Uterus (tissue), 4 donors: ENCODE data around the gene DNM2. TPM values are rescaled to one million over a fixed set of nuclear protein-coding genes. Genes with fewer than 3 reads are reported as not detected.
"Not testable (repeated sequence)": the region's sequence is repeated elsewhere in the genome, so short reads cannot be mapped to it uniquely, and the experiment has no call there.

Experiments used
- DNase-seq, 2 donors: peaks; one replicate each; pipeline ENCODE4 v3.0.0-alpha.2; 2019 to 2020
- H3K27ac ChIP-seq, 2 donors: fragments of 200-600 bp; sonication (generic); 1 replicate in 1 of 2; 2 replicates in 1 of 2; pipeline ENCODE4 v1.5.1; 2016 to 2018
- H3K27me3 ChIP-seq, 2 donors: fragments of 200-600 bp; sonication (generic); one replicate each; pipeline ENCODE4 v1.5.1; 2018 to 2019; ENCODE audit warnings: control low read depth in 1 of 2
- H3K36me3 ChIP-seq, 2 donors: fragments of 200-600 bp; sonication (generic); one replicate each; pipeline ENCODE4 v1.5.1; 2019; ENCODE audit warnings: control low read depth in 1 of 2
- H3K4me1 ChIP-seq, 2 donors: fragments of 200-600 bp; sonication (generic); one replicate each; pipeline ENCODE4 v1.5.1; 2018 to 2019; ENCODE audit warnings: control low read depth in 1 of 2
- H3K4me3 ChIP-seq, 2 donors: fragments of 200-600 bp; sonication (generic); 1 replicate in 1 of 2; 2 replicates in 1 of 2; pipeline ENCODE4 v1.5.1; 2018 to 2019; ENCODE audit warnings: mild to moderate bottlenecking in 1 of 2
- H3K9me3 ChIP-seq, 2 donors: fragments of 200-600 bp; sonication (generic); one replicate each; pipeline ENCODE4 v1.5.1; 2019; ENCODE audit warnings: control low read depth in 1 of 2
- POLR2A ChIP-seq, 2 donors: fragments of 450-650 bp; IDR thresholded peaks; one replicate each; pipeline ENCODE4 v1.6.1; 2016; ENCODE audit warnings: antibody characterized with exemption in 2 of 2, mild to moderate bottlenecking in 1 of 2, moderate library complexity in 1 of 2
- intact Hi-C: fragments of 100-400 bp; cut with DNase I; formaldehyde crosslinking; loops from one replicate; pipeline ENCODE4 v1.15.1; 2023; ENCODE audit warnings: low total_unique reads
- total RNA-seq, 4 donors: library from RNA; depleted of rRNA in 3 of 4; stranded (reverse); fragments of >200 nt in 3 of 4; gene quantifications; one replicate each; pipeline versions ENCODE4 v1.1.0 to v1.2.4, GENCODE V29; 2014 to 2023
- TF ChIP-seq, protein P1 (sequence below), 4 experiments: fragments of 200-600 bp in 2 of 4; fragments of 450-650 bp in 2 of 4; sonication (generic) in 2 of 4; IDR thresholded peaks; one replicate each; pipeline ENCODE4 v1.5.1; 2016 to 2019; ENCODE audit warnings: antibody characterized with exemption in 4 of 4, mild to moderate bottlenecking in 2 of 4, moderate library complexity in 1 of 4
- donor health status: DM: yes; HTN: yes; CAD: no.

The DNM2 gene
- total RNA-seq: 100 to 1,000 TPM in 2 of 4 donors, 10 to 100 TPM in 2; 46.8 to 150 (median 86.0) TPM

- H3K27me3 ChIP-seq: no peaks in the 10 kb centered on the region
- peak; percentile 56 to 74 for TF ChIP-seq POLR2A (IDR thresholded peaks at IDR 0.05)
- TF ChIP-seq, protein P1, sequence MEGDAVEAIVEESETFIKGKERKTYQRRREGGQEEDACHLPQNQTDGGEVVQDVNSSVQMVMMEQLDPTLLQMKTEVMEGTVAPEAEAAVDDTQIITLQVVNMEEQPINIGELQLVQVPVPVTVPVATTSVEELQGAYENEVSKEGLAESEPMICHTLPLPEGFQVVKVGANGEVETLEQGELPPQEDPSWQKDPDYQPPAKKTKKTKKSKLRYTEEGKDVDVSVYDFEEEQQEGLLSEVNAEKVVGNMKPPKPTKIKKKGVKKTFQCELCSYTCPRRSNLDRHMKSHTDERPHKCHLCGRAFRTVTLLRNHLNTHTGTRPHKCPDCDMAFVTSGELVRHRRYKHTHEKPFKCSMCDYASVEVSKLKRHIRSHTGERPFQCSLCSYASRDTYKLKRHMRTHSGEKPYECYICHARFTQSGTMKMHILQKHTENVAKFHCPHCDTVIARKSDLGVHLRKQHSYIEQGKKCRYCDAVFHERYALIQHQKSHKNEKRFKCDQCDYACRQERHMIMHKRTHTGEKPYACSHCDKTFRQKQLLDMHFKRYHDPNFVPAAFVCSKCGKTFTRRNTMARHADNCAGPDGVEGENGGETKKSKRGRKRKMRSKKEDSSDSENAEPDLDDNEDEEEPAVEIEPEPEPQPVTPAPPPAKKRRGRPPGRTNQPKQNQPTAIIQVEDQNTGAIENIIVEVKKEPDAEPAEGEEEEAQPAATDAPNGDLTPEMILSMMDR (IDR thresholded peaks at IDR 0.05): peak; percentile 78 to 96 (median 88)
- intact Hi-C loops: loop anchor here (10.0 kb wide), 1 partner anchor 147 kb away; no protein-coding TSS in a partner anchor
These were observed at the start of gene DNM2 for GRCh38 chr19:10717356-10718204. DNM2 (plus strand) TSS chr19:10718079; CDS start chr19:10718243, 164 bp downstream.

DNA sequence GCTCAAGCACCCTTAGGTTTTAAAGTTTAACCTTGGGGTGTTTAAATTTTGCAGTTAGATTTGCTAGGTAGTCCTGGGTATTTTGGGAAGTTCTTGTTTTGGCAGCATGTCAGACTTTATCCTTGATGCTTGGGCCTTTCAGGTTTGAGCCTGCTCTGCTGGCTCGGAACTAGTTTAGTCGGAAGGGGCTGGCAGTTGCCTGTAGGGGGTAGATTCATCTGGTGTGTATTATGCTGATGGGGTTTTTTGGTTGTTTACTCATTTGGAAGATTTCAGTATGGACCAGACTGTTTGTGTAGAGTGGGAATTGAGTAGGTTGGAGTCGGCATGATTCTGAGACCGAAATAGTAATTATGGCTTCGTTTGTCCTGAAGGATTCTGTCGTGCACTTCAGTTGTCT, 48.6 kb upstream of the DNM2 start:
- Histone ChIP-seq H3K9me3 (no peaks in the 10 kb centered on the region), H3K36me3 (no peaks in the 10 kb centered on the region), H3K27ac (no peak overlapping the region), H3K4me3 (no peak overlapping the region), H3K4me1 (peaks cover 0 to 4% of the 10 kb centered on the region in 2 donors), H3K27me3 (no peaks in the 10 kb centered on the region)
- no peak for TF ChIP-seq POLR2A (IDR thresholded peaks at IDR 0.05)
- TF ChIP-seq, protein P1 (IDR thresholded peaks at IDR 0.05): no peak
- DNase-seq: no peak
- intact Hi-C loops: no loop called here

More at GRCh38 chr19:10717356-10718204, at the start of gene DNM2:
- Histone ChIP-seq H3K4me1 (peaks cover 0 to 12% of the 10 kb centered on the region in 2 donors), H3K36me3 (no peaks in the 10 kb centered on the region), H3K4me3 (peak within 1 kb of the TSS; percentile 71 to 99), H3K9me3 (no peaks in the 10 kb centered on the region), H3K27ac (peak within 1 kb of the TSS; percentile 79 to 92)
- DNase-seq: peak; percentile 99 to 100

- H3K4me3 ChIP-seq: no peak overlapping the region
- no peak for DNase-seq
- no peaks in the 10 kb centered on the region for H3K36me3 ChIP-seq
- H3K4me1 ChIP-seq: peaks cover 0 to 4% of the 10 kb centered on the region in 2 donors
- no peaks in the 10 kb centered on the region for H3K27me3 ChIP-seq
- H3K9me3 ChIP-seq: no peaks in the 10 kb centered on the region
- no peak overlapping the region for H3K27ac ChIP-seq
- intact Hi-C loops: no loop called here
- TF ChIP-seq, protein P1 (IDR thresholded peaks at IDR 0.05): no peak
- TF ChIP-seq POLR2A (IDR thresholded peaks at IDR 0.05): no peak
These were observed 47.7 kb upstream of the DNM2 start for GRCh38 chr19:10670182-10670581.

- DNase-seq: no peak
- Histone ChIP-seq H3K36me3 (no peaks in the 10 kb centered on the region), H3K27ac (no peak overlapping the region), H3K4me1 (peaks cover 0 to 4% of the 10 kb centered on the region in 2 donors), H3K27me3 (no peaks in the 10 kb centered on the region), H3K9me3 (no peaks in the 10 kb centered on the region), H3K4me3 (no peak overlapping the region)
- TF ChIP-seq, protein P1 (IDR thresholded peaks at IDR 0.05): no peak
- TF ChIP-seq POLR2A (IDR thresholded peaks at IDR 0.05): no peak
- intact Hi-C loops: no loop called here
These were observed 46.7 kb upstream of the DNM2 start for GRCh38 chr19:10670876-10671804.

- H3K4me3 ChIP-seq, intact Hi-C loops, H3K9me3 ChIP-seq, H3K4me1 ChIP-seq, H3K27ac ChIP-seq, DNase-seq, H3K36me3 ChIP-seq, H3K27me3 ChIP-seq: not testable (repeated sequence)
These were observed 46.0 kb upstream of the DNM2 start for GRCh38 chr19:10671922-10672321.

GRCh38 chr19:10675214-10675613, 42.7 kb upstream of the DNM2 start:
- H3K4me3 ChIP-seq, H3K4me1 ChIP-seq, H3K36me3 ChIP-seq, H3K27me3 ChIP-seq, H3K9me3 ChIP-seq, DNase-seq, intact Hi-C loops, H3K27ac ChIP-seq: not testable (repeated sequence)
